K562 (cell line): ENCODE data around the gene CDNF. TPM values are rescaled to one million over a fixed set of nuclear protein-coding genes. Genes with fewer than 3 reads are reported as not detected.
A peak's percentile ranks its signal among the peaks of the same experiment; 100 is the strongest.

Experiments
- CAMTA2 ChIP-seq: fragments of 250-450 bp; sonication (Bioruptor Pico); conservative IDR thresholded peaks from 2 replicates; pipeline ENCODE4 v1.5.1; 2022
- CCAR2 ChIP-seq: fragments of 200-400 bp; formaldehyde crosslinking; IDR thresholded peaks from 2 replicates; pipeline ENCODE4 v1.6.1; 2017; ENCODE audit warnings: mild to moderate bottlenecking, low read depth, low read length
- CHCHD3 ChIP-seq: fragments of 250-450 bp; sonication (Bioruptor Pico); IDR thresholded peaks from 2 replicates; pipeline ENCODE4 v2.1.2; 2022; ENCODE audit warnings: mild to moderate bottlenecking
- FIP1L1 ChIP-seq: fragments of 200-400 bp; formaldehyde crosslinking; IDR thresholded peaks from 2 replicates; pipeline ENCODE4 v1.6.1; 2018; ENCODE audit warnings: mild to moderate bottlenecking, low read depth, low read length; ENCODE audit not compliant: poor library complexity, severe bottlenecking
- HDAC6 ChIP-seq: IDR thresholded peaks from 2 replicates; pipeline ENCODE4 v1.6.1; 2012; ENCODE audit warnings: low read depth, mild to moderate bottlenecking, control low read depth, inconsistent platforms, low read length, moderate library complexity
- MCM5 ChIP-seq: fragments of 450-650 bp; IDR thresholded peaks from 2 replicates; pipeline ENCODE4 v1.6.1; 2016; ENCODE audit warnings: low read depth
- NELFE ChIP-seq: IDR thresholded peaks from 2 replicates; pipeline ENCODE4 v1.6.1; 2011; ENCODE audit warnings: mild to moderate bottlenecking; ENCODE audit not compliant: insufficient read depth, insufficient read length
- NONO ChIP-seq, 2 experiments: fragments of 200-400 bp in 1 of 2; fragments of 450-650 bp in 1 of 2; formaldehyde crosslinking in 1 of 2; IDR thresholded peaks; 2 replicates each; pipeline ENCODE4 v1.6.1; 2017; ENCODE audit warnings: low read depth in 2 of 2, mild to moderate bottlenecking in 2 of 2, moderate library complexity in 2 of 2, low read length in 1 of 2
- PURB ChIP-seq: sonication (generic); formaldehyde crosslinking; IDR thresholded peaks from 2 replicates; pipeline ENCODE4 v1.9.0; 2021; ENCODE audit warnings: low read depth, mild to moderate bottlenecking, missing genetic modification reagents
- SIX5 ChIP-seq, 2 experiments: IDR thresholded peaks; 2 replicates each; pipeline ENCODE4 v1.6.1; 2011; ENCODE audit warnings: low read length in 2 of 2, borderline replicate concordance in 1 of 2, low read depth in 1 of 2, mild to moderate bottlenecking in 1 of 2, moderate library complexity in 1 of 2; ENCODE audit not compliant: insufficient read depth in 1 of 2
- SMARCA5 ChIP-seq: fragments of 450-650 bp; IDR thresholded peaks from 2 replicates; pipeline ENCODE4 v1.6.1; 2016
- TRIM25 ChIP-seq: fragments of 450-650 bp; IDR thresholded peaks from 2 replicates; pipeline ENCODE4 v1.7.0; 2016; ENCODE audit warnings: borderline replicate concordance
- TRIM28 ChIP-seq: fragments of 450-650 bp; IDR thresholded peaks from 2 replicates; pipeline ENCODE4 v1.6.1; 2017
- TSHZ1 ChIP-seq: fragments of 250-450 bp; sonication (Bioruptor Pico); IDR thresholded peaks from 2 replicates; pipeline ENCODE4 v1.4.0; 2020; ENCODE audit warnings: mild to moderate bottlenecking, moderate library complexity
- ZNF239 ChIP-seq: fragments of 250-450 bp; sonication (Bioruptor Pico); IDR thresholded peaks from 2 replicates; pipeline ENCODE4 v1.4.0; 2020; ENCODE audit warnings: mild to moderate bottlenecking
- ZNF655 ChIP-seq: fragments of 250-450 bp; sonication (Bioruptor Pico); IDR thresholded peaks from 2 replicates; pipeline ENCODE4 v1.5.0; 2021
- ZNF766 ChIP-seq: fragments of 200-800 bp; sonication (Bioruptor generic); conservative IDR thresholded peaks from 2 replicates; pipeline ENCODE4 v1.6.1; 2016; ENCODE audit warnings: missing genetic modification characterization, missing compliant biosample characterization
- polyA plus RNA-seq, 8 experiments: library from polyadenylated mRNA; depleted of rRNA in 4 of 8; stranded (reverse) in 5 of 8; unstranded in 3 of 8; fragments of >200 nt; fragmentation: Nextera tagmentation in 2 of 8; fragmentation: Illumina TruSeq in 1 of 8; extraction: Ambion mirVana in 2 of 8; extraction: Trizol in 1 of 8; gene quantifications; 2 replicates each; pipeline versions ENCODE4 v1.2.1 to v1.2.3, GENCODE V29; 2011 to 2014; ENCODE audit warnings: inconsistent platforms in 1 of 8, missing spikeins in 1 of 8
- total RNA-seq, 7 experiments: library from RNA; depleted of rRNA in 6 of 7; stranded (reverse); fragments of >200 nt in 6 of 7; fragmentation: Illumina TruSeq in 2 of 7; extraction: Trizol in 2 of 7; gene quantifications; 2 replicates each; pipeline versions ENCODE4 v1.2.1 to v1.2.3, GENCODE V29; 2011 to 2021; ENCODE audit warnings: low replicate concordance in 1 of 7
- TF ChIP-seq, protein P1 (sequence below): sonication (generic); formaldehyde crosslinking; IDR thresholded peaks from 2 replicates; pipeline ENCODE4 v1.8.0; 2022; ENCODE audit warnings: missing genetic modification reagents, mild to moderate bottlenecking, moderate library complexity, borderline replicate concordance

CDNF gene
- total and polyA plus RNA-seq, 9 of the 15 experiments (the other 6 are each of a cell fraction or from before 2014, with no cell fraction given) = 0.18 to 1.6 (median 0.61) TPM

DNA sequence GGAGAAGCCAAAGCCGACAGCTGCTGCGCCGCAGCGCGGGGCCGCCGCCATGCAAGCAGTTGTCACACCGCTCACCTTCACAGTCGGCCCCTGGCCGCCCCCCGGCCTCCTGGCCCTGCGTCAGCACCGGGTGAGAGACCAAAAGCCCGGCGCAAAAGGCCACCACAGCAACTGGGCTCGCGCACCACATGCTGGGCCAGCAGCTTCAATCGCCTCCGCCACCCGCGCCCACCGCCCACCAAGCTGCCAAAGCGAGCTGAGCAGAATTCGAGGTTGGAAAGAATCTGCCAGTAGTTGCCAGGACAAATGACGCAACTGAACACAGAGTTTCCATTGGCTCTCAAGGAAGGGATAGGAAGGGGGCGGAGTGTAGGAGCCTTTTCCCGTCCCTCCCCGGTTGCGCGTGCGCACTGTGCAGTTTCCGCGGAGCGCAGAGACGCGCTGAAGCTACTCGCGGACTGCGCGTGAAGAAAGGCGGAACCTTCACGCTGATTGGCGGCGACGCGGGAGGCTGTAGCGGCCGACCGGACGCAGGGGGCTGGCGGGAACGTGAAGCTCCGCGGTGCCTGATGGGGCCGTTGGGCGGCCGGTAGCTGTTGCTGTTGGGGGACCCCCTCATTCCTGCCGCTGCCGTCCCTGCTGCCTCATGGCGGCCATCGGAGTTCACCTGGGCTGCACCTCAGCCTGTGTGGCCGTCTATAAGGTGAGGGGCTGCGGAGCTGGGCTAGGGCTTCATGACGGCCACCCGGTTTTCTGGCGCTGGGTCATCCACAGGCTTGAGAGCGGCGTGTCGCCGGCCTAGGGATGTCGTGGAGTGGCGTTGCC is at the start of gene CDNF, which contains the start of the genes HSPA14 and MSANTD7 (continued):
- TF ChIP-seq TSHZ1 (CRISPR knock-in tag) (no peak), ZNF655 (CRISPR knock-in tag) (no peak), FIP1L1 (no peak), ZNF239 (CRISPR knock-in tag) (no peak), SMARCA5 (no peak), MCM5 (no peak), CAMTA2 (CRISPR knock-in tag) (no peak), NELFE (no peak), ZNF766 (no peak), NONO (IDR thresholded peaks at IDR 0.05; ENCODE audit: low read depth in 2 of 2, low read length in 1 of 2) (0 out of 4 replicates have a peak, but pooled peaks of 1 of the 2 experiments have one; percentile 37), TRIM28 (no peak), SIX5 (IDR thresholded peaks at IDR 0.05; ENCODE audit: borderline replicate concordance in 1 of 2, insufficient read depth in 1 of 2, low read depth in 1 of 2, low read length in 2 of 2) (no peak), TRIM25 (no peak), HDAC6 (no peak), PURB (CRISPR knock-in tag) (no peak), CCAR2 (no peak), CHCHD3 (CRISPR knock-in tag) (no peak)
- TF ChIP-seq, protein P1, sequence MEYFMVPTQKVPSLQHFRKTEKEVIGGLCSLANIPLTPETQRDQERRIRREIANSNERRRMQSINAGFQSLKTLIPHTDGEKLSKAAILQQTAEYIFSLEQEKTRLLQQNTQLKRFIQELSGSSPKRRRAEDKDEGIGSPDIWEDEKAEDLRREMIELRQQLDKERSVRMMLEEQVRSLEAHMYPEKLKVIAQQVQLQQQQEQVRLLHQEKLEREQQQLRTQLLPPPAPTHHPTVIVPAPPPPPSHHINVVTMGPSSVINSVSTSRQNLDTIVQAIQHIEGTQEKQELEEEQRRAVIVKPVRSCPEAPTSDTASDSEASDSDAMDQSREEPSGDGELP (CRISPR knock-in tag) = peak; percentile 72
